HCT116 (cell line): ENCODE results near the gene ACOT9. TPM values are rescaled to one million over a fixed set of nuclear protein-coding genes. Genes with fewer than 3 reads are reported as not detected.

Source experiments
- ATAC-seq: fragments of 200-7000 bp; cut with Tn5 transposase; 2 replicates; pipeline ENCODE4 v1.9.1; 2020; ENCODE audit warnings: mild to moderate bottlenecking, moderate library complexity
- BruUV-seq: library from RNA; stranded (reverse); fragments of 400-500 nt; replicated peaks from 2 replicates; lab custom pipeline; 2021; lab: Mats Ljungman, UMichigan
- CTCF ChIA-PET: fragments of 300-600 bp; sonication (Branson Sonifier 250); formaldehyde crosslinking; loops from one replicate; lab custom pipeline; 2021; ENCODE audit warnings: antibody characterized with exemption; lab: Charles Lee
- POLR2A ChIA-PET: fragments of 300-600, 350-600 bp; sonication (Branson Sonifier 250); formaldehyde crosslinking; loops from one replicate; lab custom pipeline; 2021; ENCODE audit warnings: antibody characterized with exemption; lab: Charles Lee
- RAD21 ChIA-PET, 2 experiments: fragments of 300-600 bp; sonication (Branson Sonifier 250); formaldehyde crosslinking; loops; one replicate each; lab custom pipeline; 2023; ENCODE audit warnings: low total read pairs in 2 of 2; ENCODE audit not compliant: uncharacterized antibody in 2 of 2, unreplicated experiment in 2 of 2, low non-redundant PET in 1 of 2; lab: Charles Lee
- DNase-seq: peaks from one replicate; pipeline ENCODE4 v3.0.0-alpha.2; 2010; ENCODE audit warnings: low read depth, low spot score
- H2AFZ ChIP-seq: fragments of 200-600 bp; shearing (Covaris generic), sonication (generic); 2 replicates; pipeline ENCODE4 v1.6.1; 2017; ENCODE audit warnings: low read depth, mixed run types, mixed read lengths, antibody characterized with exemption, low read length; ENCODE audit not compliant: poor library complexity, severe bottlenecking
- H3K27ac ChIP-seq: 2 replicates; pipeline ENCODE4 v1.5.1; 2012; ENCODE audit warnings: low read depth, low read length
- H3K27me3 ChIP-seq: fragments of 200-600 bp; sonication (generic); 2 replicates; pipeline ENCODE4 v1.6.1; 2016; ENCODE audit warnings: mixed run types, low read length, mixed read lengths; ENCODE audit not compliant: insufficient read depth
- H3K36me3 ChIP-seq, 2 experiments: fragments of 200-500 bp in 1 of 2; fragments of 200-600 bp in 1 of 2; sonication (Bioruptor generic) in 1 of 2; sonication (generic) in 1 of 2; 2 replicates each; pipeline versions ENCODE4 v1.5.1 to v1.6.1; 2014 to 2016; ENCODE audit warnings: low read length in 2 of 2, inconsistent platforms in 1 of 2, mixed read lengths in 1 of 2, mixed run types in 1 of 2; ENCODE audit not compliant: insufficient read depth in 2 of 2, control insufficient read depth in 1 of 2
- H3K4me1 ChIP-seq, 2 experiments: fragments of 200-600 bp in 1 of 2; sonication (generic) in 1 of 2; 2 replicates each; pipeline versions ENCODE4 v1.5.1 to v1.6.1; 2012 to 2017; ENCODE audit warnings: low read length in 2 of 2, inconsistent platforms in 1 of 2, mild to moderate bottlenecking in 1 of 2, mixed read lengths in 1 of 2, mixed run types in 1 of 2, moderate library complexity in 1 of 2; ENCODE audit not compliant: insufficient read depth in 2 of 2, control insufficient read depth in 1 of 2
- H3K4me2 ChIP-seq: fragments of 200-600 bp; sonication (generic); 2 replicates; pipeline ENCODE4 v1.6.1; 2017; ENCODE audit warnings: mixed run types, low read length, mixed read lengths
- H3K4me3 ChIP-seq, 2 experiments: fragments of 200-600 bp in 1 of 2; sonication (generic) in 1 of 2; replicated peaks in 1 of 2; 2 replicates each; pipeline ENCODE4 v1.5.1; 2011 to 2016; ENCODE audit warnings: low read length in 2 of 2, control low read depth in 1 of 2, low read depth in 1 of 2, mild to moderate bottlenecking in 1 of 2, mixed read lengths in 1 of 2, mixed run types in 1 of 2
- H3K79me2 ChIP-seq: fragments of 200-600 bp; sonication (generic); 2 replicates; pipeline ENCODE4 v1.6.1; 2017; ENCODE audit warnings: mild to moderate bottlenecking, mixed run types, low read length, moderate library complexity, mixed read lengths; ENCODE audit not compliant: insufficient read depth
- H3K9ac ChIP-seq: fragments of 200-600 bp; sonication (generic); 2 replicates; pipeline ENCODE4 v1.6.1; 2016; ENCODE audit warnings: low read length, mixed read lengths
- H3K9me2 ChIP-seq: fragments of 200-600 bp; sonication (generic), shearing (Covaris generic); 2 replicates; pipeline ENCODE4 v1.6.1; 2017; ENCODE audit warnings: mixed run types, mild to moderate bottlenecking, moderate library complexity; ENCODE audit not compliant: insufficient read depth
- H3K9me3 ChIP-seq, 2 experiments: fragments of 200-500 bp in 1 of 2; fragments of 200-600 bp in 1 of 2; sonication (Bioruptor generic) in 1 of 2; sonication (generic) in 1 of 2; 2 replicates each; pipeline ENCODE4 v1.6.1; 2014 to 2017; ENCODE audit warnings: low read length in 2 of 2, mixed read lengths in 2 of 2, inconsistent platforms in 1 of 2, low read depth in 1 of 2, mild to moderate bottlenecking in 1 of 2, mixed run types in 1 of 2, moderate library complexity in 1 of 2; ENCODE audit not compliant: control insufficient read depth in 1 of 2, insufficient read depth in 1 of 2
- H4K20me1 ChIP-seq: fragments of 200-600 bp; sonication (generic), shearing (Covaris generic); 2 replicates; pipeline ENCODE4 v1.6.1; 2017; ENCODE audit warnings: mixed run types, mild to moderate bottlenecking, moderate library complexity; ENCODE audit not compliant: insufficient read depth
- CEBPB ChIP-seq: IDR thresholded peaks from 2 replicates; pipeline ENCODE4 v1.6.1; 2012; ENCODE audit warnings: low read depth
- EGR1 ChIP-seq: IDR thresholded peaks from 2 replicates; pipeline ENCODE4 v1.6.1; 2012; ENCODE audit warnings: low read depth
- ELF1 ChIP-seq: IDR thresholded peaks from 2 replicates; pipeline ENCODE4 v1.6.1; 2012; ENCODE audit warnings: low read depth, borderline replicate concordance
- EZH2 ChIP-seq: fragments of 200-600 bp; sonication (generic); IDR thresholded peaks from 2 replicates; pipeline ENCODE4 v1.6.1; 2017; ENCODE audit warnings: antibody characterized with exemption, mixed run types
- FOSL1 ChIP-seq: IDR thresholded peaks from 2 replicates; pipeline ENCODE4 v1.6.1; 2012; ENCODE audit warnings: low read depth
- POLR2A ChIP-seq: IDR thresholded peaks from 2 replicates; pipeline ENCODE4 v1.7.0; 2011; ENCODE audit warnings: borderline replicate concordance; ENCODE audit not compliant: insufficient read depth, insufficient read length; ENCODE audit errors: extremely low read depth
- POLR2AphosphoS5 ChIP-seq: IDR thresholded peaks from 2 replicates; pipeline ENCODE4 v1.6.1; 2011; ENCODE audit warnings: mild to moderate bottlenecking, low read depth, low read length, moderate library complexity
- RAD21 ChIP-seq: IDR thresholded peaks from 2 replicates; pipeline ENCODE4 v1.6.1; 2012; ENCODE audit warnings: low read depth, mild to moderate bottlenecking
- SIN3A ChIP-seq: IDR thresholded peaks from 2 replicates; pipeline ENCODE4 v1.6.1; 2012; ENCODE audit warnings: low read depth
- SP1 ChIP-seq: IDR thresholded peaks from 2 replicates; pipeline ENCODE4 v1.6.1; 2012; ENCODE audit warnings: low read depth
- intact Hi-C: fragments of 100-400 bp; cut with micrococcal nuclease; formaldehyde crosslinking; loops from 2 replicates; pipeline ENCODE4 v1.10.0; 2022
- total RNA-seq: library from RNA; stranded (reverse); gene quantifications from one replicate; pipeline ENCODE4 v1.2.1, GENCODE V29; 2021; ENCODE audit not compliant: unreplicated experiment
- TF ChIP-seq, protein P1 (sequence below): IDR thresholded peaks from 2 replicates; pipeline ENCODE4 v1.6.1; 2012; ENCODE audit warnings: low read depth
- TF ChIP-seq, protein P2 (sequence below): IDR thresholded peaks from 2 replicates; pipeline ENCODE4 v1.6.1; 2011; ENCODE audit warnings: mild to moderate bottlenecking, low read length, moderate library complexity; ENCODE audit not compliant: insufficient replicate concordance; ENCODE audit errors: extremely low read depth

ACOT9 gene
- total RNA-seq, 1 experiment from 2014 or later: 59.7 TPM

DNA sequence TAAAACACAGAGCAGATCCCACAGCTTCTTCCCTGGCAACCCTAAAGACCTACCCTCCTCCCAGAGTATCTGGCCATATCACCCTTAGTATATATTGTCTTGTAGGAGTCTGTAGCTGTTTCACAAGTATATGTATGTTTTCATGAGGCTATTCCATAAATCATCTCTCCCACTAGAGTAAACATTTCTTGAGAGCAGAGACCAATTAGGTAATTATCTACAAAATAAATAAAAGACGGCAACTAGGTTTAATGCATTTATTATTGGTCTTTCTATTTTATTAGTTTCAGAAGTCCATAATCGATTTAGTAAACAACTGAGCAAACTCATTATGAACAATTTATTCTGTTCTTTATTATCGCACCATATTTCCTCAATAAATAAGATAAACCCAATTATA lies 7.0 kb downstream of the ACOT9 start:
- BruUV-seq: no TSS peak
- ChIA-PET RAD21 (no interaction called here), CTCF (no interaction called here), POLR2A (no interaction called here)
- intact Hi-C loops: no loop called here
- Histone ChIP-seq H3K4me2 (no peak overlapping the region), H3K79me2 (peaks cover 60% of the 10 kb centered on the region), H3K4me3 (no peak overlapping the region), H3K9me3 (no peaks in the 10 kb centered on the region), H3K36me3 (peaks cover 10 to 12% of the 10 kb centered on the region in 2 experiments), H4K20me1 (no peaks in the 10 kb centered on the region), H3K9me2 (no peaks in the 10 kb centered on the region), H3K4me1 (no peaks in the 10 kb centered on the region), H3K9ac (no peak overlapping the region), H2AFZ (no peak overlapping the region), H3K27ac (no peak overlapping the region), H3K27me3 (no peaks in the 10 kb centered on the region)
- TF ChIP-seq SP1: no peak
- TF ChIP-seq EZH2: no peak
- TF ChIP-seq, protein P1, sequence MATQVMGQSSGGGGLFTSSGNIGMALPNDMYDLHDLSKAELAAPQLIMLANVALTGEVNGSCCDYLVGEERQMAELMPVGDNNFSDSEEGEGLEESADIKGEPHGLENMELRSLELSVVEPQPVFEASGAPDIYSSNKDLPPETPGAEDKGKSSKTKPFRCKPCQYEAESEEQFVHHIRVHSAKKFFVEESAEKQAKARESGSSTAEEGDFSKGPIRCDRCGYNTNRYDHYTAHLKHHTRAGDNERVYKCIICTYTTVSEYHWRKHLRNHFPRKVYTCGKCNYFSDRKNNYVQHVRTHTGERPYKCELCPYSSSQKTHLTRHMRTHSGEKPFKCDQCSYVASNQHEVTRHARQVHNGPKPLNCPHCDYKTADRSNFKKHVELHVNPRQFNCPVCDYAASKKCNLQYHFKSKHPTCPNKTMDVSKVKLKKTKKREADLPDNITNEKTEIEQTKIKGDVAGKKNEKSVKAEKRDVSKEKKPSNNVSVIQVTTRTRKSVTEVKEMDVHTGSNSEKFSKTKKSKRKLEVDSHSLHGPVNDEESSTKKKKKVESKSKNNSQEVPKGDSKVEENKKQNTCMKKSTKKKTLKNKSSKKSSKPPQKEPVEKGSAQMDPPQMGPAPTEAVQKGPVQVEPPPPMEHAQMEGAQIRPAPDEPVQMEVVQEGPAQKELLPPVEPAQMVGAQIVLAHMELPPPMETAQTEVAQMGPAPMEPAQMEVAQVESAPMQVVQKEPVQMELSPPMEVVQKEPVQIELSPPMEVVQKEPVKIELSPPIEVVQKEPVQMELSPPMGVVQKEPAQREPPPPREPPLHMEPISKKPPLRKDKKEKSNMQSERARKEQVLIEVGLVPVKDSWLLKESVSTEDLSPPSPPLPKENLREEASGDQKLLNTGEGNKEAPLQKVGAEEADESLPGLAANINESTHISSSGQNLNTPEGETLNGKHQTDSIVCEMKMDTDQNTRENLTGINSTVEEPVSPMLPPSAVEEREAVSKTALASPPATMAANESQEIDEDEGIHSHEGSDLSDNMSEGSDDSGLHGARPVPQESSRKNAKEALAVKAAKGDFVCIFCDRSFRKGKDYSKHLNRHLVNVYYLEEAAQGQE: no peak
- TF ChIP-seq ELF1: no peak
- TF ChIP-seq, protein P2, sequence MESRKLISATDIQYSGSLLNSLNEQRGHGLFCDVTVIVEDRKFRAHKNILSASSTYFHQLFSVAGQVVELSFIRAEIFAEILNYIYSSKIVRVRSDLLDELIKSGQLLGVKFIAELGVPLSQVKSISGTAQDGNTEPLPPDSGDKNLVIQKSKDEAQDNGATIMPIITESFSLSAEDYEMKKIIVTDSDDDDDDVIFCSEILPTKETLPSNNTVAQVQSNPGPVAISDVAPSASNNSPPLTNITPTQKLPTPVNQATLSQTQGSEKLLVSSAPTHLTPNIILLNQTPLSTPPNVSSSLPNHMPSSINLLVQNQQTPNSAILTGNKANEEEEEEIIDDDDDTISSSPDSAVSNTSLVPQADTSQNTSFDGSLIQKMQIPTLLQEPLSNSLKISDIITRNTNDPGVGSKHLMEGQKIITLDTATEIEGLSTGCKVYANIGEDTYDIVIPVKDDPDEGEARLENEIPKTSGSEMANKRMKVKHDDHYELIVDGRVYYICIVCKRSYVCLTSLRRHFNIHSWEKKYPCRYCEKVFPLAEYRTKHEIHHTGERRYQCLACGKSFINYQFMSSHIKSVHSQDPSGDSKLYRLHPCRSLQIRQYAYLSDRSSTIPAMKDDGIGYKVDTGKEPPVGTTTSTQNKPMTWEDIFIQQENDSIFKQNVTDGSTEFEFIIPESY: no peak
- TF ChIP-seq SIN3A: no peak
- TF ChIP-seq POLR2A: no peak
- no peak for TF ChIP-seq FOSL1
- no peak for TF ChIP-seq POLR2AphosphoS5
- TF ChIP-seq EGR1: no peak
- TF ChIP-seq RAD21: no peak
- no peak for TF ChIP-seq CEBPB
- no peak for ATAC-seq
- DNase-seq: no peak
